Suprapubic skin (tissue), 4 donors: ENCODE results near the gene DSCAM.

Experiments
- POLR2A ChIP-seq, 2 donors: fragments of 450-650 bp; IDR thresholded peaks; one replicate each; pipeline ENCODE4 v1.6.1; 2017; ENCODE audit warnings: antibody characterized with exemption in 2 of 2, mild to moderate bottlenecking in 2 of 2, moderate library complexity in 2 of 2
- POLR2AphosphoS5 ChIP-seq, 3 donors: sonication (generic); formaldehyde crosslinking; IDR thresholded peaks; one replicate each; pipeline ENCODE4 v1.6.1; 2017; ENCODE audit warnings: antibody characterized with exemption in 3 of 3
- TF ChIP-seq, protein P1 (sequence below), 2 donors: fragments of 200-600 bp in 1 of 2; fragments of 450-650 bp in 1 of 2; sonication (generic) in 1 of 2; IDR thresholded peaks; one replicate each; pipeline ENCODE4 v1.5.1; 2016 to 2019; ENCODE audit warnings: antibody characterized with exemption in 2 of 2, mild to moderate bottlenecking in 1 of 2, moderate library complexity in 1 of 2

DNA sequence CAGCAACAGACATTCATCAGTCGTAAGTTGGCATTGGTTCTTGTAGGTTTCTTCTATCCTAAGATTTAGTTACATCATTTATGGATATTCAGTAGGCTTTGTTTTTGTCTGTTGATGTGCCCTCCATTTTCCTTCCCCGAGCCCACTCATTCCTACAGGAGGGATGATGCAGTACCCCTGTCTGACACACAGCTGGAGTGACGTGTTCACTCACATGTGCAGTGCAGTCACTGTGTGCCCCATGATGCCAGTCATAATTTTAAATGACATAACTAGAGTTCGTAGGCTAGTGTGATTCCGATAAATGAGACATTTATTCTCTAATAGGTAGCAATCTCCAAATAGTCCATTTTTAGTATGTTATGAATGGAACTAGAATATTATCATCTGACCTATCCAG is 438.4 kb downstream of the DSCAM start:
- TF ChIP-seq, protein P1, sequence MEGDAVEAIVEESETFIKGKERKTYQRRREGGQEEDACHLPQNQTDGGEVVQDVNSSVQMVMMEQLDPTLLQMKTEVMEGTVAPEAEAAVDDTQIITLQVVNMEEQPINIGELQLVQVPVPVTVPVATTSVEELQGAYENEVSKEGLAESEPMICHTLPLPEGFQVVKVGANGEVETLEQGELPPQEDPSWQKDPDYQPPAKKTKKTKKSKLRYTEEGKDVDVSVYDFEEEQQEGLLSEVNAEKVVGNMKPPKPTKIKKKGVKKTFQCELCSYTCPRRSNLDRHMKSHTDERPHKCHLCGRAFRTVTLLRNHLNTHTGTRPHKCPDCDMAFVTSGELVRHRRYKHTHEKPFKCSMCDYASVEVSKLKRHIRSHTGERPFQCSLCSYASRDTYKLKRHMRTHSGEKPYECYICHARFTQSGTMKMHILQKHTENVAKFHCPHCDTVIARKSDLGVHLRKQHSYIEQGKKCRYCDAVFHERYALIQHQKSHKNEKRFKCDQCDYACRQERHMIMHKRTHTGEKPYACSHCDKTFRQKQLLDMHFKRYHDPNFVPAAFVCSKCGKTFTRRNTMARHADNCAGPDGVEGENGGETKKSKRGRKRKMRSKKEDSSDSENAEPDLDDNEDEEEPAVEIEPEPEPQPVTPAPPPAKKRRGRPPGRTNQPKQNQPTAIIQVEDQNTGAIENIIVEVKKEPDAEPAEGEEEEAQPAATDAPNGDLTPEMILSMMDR (IDR thresholded peaks at IDR 0.05) = no peak
- TF ChIP-seq POLR2A (IDR thresholded peaks at IDR 0.05) = no peak
- no peak for TF ChIP-seq POLR2AphosphoS5 (IDR thresholded peaks at IDR 0.05)
